ENCODE data around the gene TBL1X. TPM values are rescaled to one million over a fixed set of nuclear protein-coding genes. Genes with fewer than 3 reads are reported as not detected.

Gene TBL1X
- total RNA-seq, 1 experiment from 2014 or later, result 31.9 TPM

DNA sequence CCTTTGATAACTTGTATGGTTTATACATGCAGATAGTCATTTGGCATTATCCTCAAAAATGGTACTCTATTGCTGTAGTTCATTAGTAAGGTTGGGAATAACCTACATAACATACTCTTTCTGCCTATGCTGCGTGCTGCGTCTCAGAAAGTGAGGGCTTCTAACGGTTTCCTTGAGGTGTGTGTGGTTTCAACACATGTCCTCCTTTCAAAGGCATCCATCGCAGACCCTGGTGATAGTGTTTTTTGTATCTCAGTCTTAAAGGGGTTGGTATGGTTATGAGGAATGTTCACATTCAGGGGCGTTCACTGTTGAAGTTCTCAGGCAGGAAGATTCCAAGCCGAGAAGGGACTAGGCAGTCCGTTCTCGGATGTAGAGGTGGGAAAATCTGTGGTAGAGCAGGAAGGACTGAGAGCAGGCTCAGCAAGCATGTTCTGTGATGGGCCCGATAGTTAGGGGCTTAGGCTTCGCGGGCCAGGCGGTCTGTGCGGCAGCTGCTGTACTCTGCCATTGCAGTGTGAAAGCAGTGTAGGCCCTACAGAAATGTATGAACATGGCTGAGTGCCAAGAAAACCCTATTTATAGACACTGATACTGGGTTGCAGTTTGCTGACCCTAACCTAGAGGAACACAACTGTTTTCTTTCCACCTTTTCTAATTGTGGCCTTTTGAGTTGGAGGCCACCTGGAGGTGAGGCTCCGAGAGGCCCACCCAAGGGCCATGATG is 177.6 kb downstream of the TBL1X start:
- Histone ChIP-seq H3K36me3 (ENCODE audit: low read depth, low read length) (no peaks in the 10 kb centered on the region), H3K9me2 (replicated peaks; ENCODE audit: low read length) (no peaks in the 10 kb centered on the region), H3F3A (ENCODE audit: low read length, unreplicated experiment) (no peaks in the 10 kb centered on the region), H3K27me3 (ENCODE audit: low read length) (no peaks in the 10 kb centered on the region), H3K9ac (ENCODE audit: low read length) (no peak overlapping the region), H3K4me2 (ENCODE audit: low read length) (no peak overlapping the region), H3K79me2 (ENCODE audit: low read length) (no peaks in the 10 kb centered on the region), H3K4me1 (ENCODE audit: insufficient read depth, low read length) (no peaks in the 10 kb centered on the region), H3K4me3 (ENCODE audit: low read length) (no peak overlapping the region), H2AFZ (ENCODE audit: low read length) (no peak overlapping the region), H4K20me1 (ENCODE audit: low read length) (no peaks in the 10 kb centered on the region), H3K9me3 (ENCODE audit: low read length) (no peaks in the 10 kb centered on the region), H3K27ac (ENCODE audit: low read length) (no peak overlapping the region)
- BruUV-seq (replicated peaks), result no TSS peak
- ATAC-seq (no peak), DNase-seq (no peak)
- ChIA-PET CTCF (no interaction called here), POLR2A (ENCODE audit: unreplicated experiment) (no interaction called here)
- intact Hi-C loops (cut with micrococcal nuclease), result no loop called here
- TF ChIP-seq EZH2 (IDR thresholded peaks at IDR 0.05; ENCODE audit: low read length, unreplicated experiment) (no peak), EZH2phosphoT487 (IDR thresholded peaks at IDR 0.05; ENCODE audit: borderline replicate concordance, low read length) (no peak)
- TF ChIP-seq, protein P1, sequence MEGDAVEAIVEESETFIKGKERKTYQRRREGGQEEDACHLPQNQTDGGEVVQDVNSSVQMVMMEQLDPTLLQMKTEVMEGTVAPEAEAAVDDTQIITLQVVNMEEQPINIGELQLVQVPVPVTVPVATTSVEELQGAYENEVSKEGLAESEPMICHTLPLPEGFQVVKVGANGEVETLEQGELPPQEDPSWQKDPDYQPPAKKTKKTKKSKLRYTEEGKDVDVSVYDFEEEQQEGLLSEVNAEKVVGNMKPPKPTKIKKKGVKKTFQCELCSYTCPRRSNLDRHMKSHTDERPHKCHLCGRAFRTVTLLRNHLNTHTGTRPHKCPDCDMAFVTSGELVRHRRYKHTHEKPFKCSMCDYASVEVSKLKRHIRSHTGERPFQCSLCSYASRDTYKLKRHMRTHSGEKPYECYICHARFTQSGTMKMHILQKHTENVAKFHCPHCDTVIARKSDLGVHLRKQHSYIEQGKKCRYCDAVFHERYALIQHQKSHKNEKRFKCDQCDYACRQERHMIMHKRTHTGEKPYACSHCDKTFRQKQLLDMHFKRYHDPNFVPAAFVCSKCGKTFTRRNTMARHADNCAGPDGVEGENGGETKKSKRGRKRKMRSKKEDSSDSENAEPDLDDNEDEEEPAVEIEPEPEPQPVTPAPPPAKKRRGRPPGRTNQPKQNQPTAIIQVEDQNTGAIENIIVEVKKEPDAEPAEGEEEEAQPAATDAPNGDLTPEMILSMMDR (conservative IDR thresholded peaks at IDR 0.05; ENCODE audit: low read depth, low read length), result no peak

DNA sequence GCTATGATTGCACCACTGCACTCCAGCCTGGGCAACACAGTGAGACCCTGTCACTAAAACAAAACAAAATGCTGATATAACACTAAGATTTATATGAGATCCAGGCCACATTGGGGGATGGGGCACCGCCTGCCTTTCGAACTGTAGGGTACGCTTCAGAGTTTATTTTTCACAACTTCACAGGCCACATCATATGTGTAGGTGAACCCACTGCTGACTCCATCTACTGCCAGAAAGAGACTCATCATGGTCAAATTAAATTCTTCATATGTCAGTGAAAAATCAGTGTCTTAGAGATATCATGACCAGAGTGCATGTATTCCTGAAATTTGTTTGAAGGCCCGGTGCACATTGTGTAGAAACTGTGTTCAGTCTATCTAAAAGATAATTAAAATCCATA is 178.9 kb downstream of the TBL1X start:
- Histone ChIP-seq H3K27me3 (ENCODE audit: low read length) (no peaks in the 10 kb centered on the region), H3K79me2 (ENCODE audit: low read length) (no peaks in the 10 kb centered on the region), H4K20me1 (ENCODE audit: low read length) (no peaks in the 10 kb centered on the region), H3K4me3 (ENCODE audit: low read length) (no peak overlapping the region), H3F3A (ENCODE audit: low read length, unreplicated experiment) (no peaks in the 10 kb centered on the region), H2AFZ (ENCODE audit: low read length) (no peak overlapping the region), H3K4me1 (ENCODE audit: insufficient read depth, low read length) (no peaks in the 10 kb centered on the region), H3K36me3 (ENCODE audit: low read depth, low read length) (no peaks in the 10 kb centered on the region), H3K9ac (ENCODE audit: low read length) (no peak overlapping the region), H3K9me3 (ENCODE audit: low read length) (no peaks in the 10 kb centered on the region), H3K27ac (ENCODE audit: low read length) (no peak overlapping the region), H3K4me2 (ENCODE audit: low read length) (no peak overlapping the region), H3K9me2 (replicated peaks; ENCODE audit: low read length) (no peaks in the 10 kb centered on the region)
- POLR2A ChIA-PET (ENCODE audit: unreplicated experiment), result no interaction called here
- DNase-seq (no peak), ATAC-seq (no peak)
- BruUV-seq (replicated peaks), result no TSS peak
- CTCF ChIA-PET, result no interaction called here
- no peak for TF ChIP-seq EZH2phosphoT487 (IDR thresholded peaks at IDR 0.05; ENCODE audit: borderline replicate concordance, low read length)
- TF ChIP-seq, protein P1 (conservative IDR thresholded peaks at IDR 0.05; ENCODE audit: low read depth, low read length), result no peak
- no peak for TF ChIP-seq EZH2 (IDR thresholded peaks at IDR 0.05; ENCODE audit: low read length, unreplicated experiment)
- intact Hi-C loops (cut with micrococcal nuclease), result no loop called here

DNA sequence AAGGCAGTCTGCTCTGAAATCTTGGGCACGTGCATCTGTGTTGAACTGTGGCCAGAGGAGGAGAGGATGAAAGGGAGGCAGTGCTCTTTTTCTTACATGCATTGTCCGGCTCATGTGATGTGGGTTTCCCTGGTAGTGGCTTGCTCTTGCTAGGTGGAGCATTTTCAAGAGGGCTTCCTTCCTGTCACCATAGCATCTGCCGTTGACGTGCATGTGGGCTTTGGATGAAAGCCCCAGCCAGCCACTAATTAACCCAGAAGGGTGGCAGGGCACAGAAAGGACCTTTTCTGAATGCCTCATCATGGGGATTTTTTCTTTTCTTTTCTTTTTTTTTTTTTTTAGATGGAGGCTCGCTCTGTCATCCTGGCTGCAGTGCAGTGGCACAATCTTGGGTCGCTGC is 179.5 kb downstream of the TBL1X start:
- no peak overlapping the region for H3K4me2 ChIP-seq (ENCODE audit: low read length)
- CTCF ChIA-PET, result no interaction called here

More for the DNA sequence above, 179.5 kb downstream of the TBL1X start:
- intact Hi-C loops (cut with micrococcal nuclease), result no loop called here
- no peaks in the 10 kb centered on the region for H3F3A ChIP-seq (ENCODE audit: low read length, unreplicated experiment)
- H3K9ac ChIP-seq (ENCODE audit: low read length), result no peak overlapping the region
- no peaks in the 10 kb centered on the region for H3K79me2 ChIP-seq (ENCODE audit: low read length)
- H3K9me3 ChIP-seq (ENCODE audit: low read length), result no peaks in the 10 kb centered on the region
- BruUV-seq (replicated peaks), result no TSS peak
- POLR2A ChIA-PET (ENCODE audit: unreplicated experiment), result no interaction called here
- H2AFZ ChIP-seq (ENCODE audit: low read length), result no peak overlapping the region
- H3K9me2 ChIP-seq (replicated peaks; ENCODE audit: low read length), result no peaks in the 10 kb centered on the region
- H3K27me3 ChIP-seq (ENCODE audit: low read length), result no peaks in the 10 kb centered on the region
- no peaks in the 10 kb centered on the region for H3K4me1 ChIP-seq (ENCODE audit: insufficient read depth, low read length)
- no peaks in the 10 kb centered on the region for H4K20me1 ChIP-seq (ENCODE audit: low read length)
- ATAC-seq, result no peak
- no peak for TF ChIP-seq EZH2 (IDR thresholded peaks at IDR 0.05; ENCODE audit: low read length, unreplicated experiment)
- TF ChIP-seq EZH2phosphoT487 (IDR thresholded peaks at IDR 0.05; ENCODE audit: borderline replicate concordance, low read length), result no peak
- TF ChIP-seq, protein P1 (conservative IDR thresholded peaks at IDR 0.05; ENCODE audit: low read depth, low read length), result no peak
- no peak for DNase-seq
- no peak overlapping the region for H3K27ac ChIP-seq (ENCODE audit: low read length)
- no peak overlapping the region for H3K4me3 ChIP-seq (ENCODE audit: low read length)
- H3K36me3 ChIP-seq (ENCODE audit: low read depth, low read length), result no peaks in the 10 kb centered on the region
